HEK293T (cell line): Measurements from ENCODE around the gene ANKS1B.

Experiments
- ARNT ChIP-seq: fragments of 450-650 bp; IDR thresholded peaks from 2 replicates; pipeline ENCODE4 v1.6.1; 2017; ENCODE audit warnings: mild to moderate bottlenecking
- ELF4 ChIP-seq: fragments of 450-650 bp; IDR thresholded peaks from 2 replicates; pipeline ENCODE4 v1.6.1; 2017; ENCODE audit warnings: antibody characterized with exemption
- FOXA1 ChIP-seq: fragments of 450-650 bp; IDR thresholded peaks from 2 replicates; pipeline ENCODE4 v1.6.1; 2016; ENCODE audit warnings: mild to moderate bottlenecking
- FOXK2 ChIP-seq: fragments of 450-650 bp; IDR thresholded peaks from 2 replicates; pipeline ENCODE4 v1.6.1; 2016; ENCODE audit warnings: mild to moderate bottlenecking
- HDGF ChIP-seq: fragments of 450-650 bp; IDR thresholded peaks from 2 replicates; pipeline ENCODE4 v1.6.1; 2017; ENCODE audit warnings: antibody characterized with exemption, borderline replicate concordance
- LEF1 ChIP-seq: fragments of 450-650 bp; IDR thresholded peaks from 2 replicates; pipeline ENCODE4 v1.6.1; 2017; ENCODE audit warnings: mild to moderate bottlenecking, borderline replicate concordance
- NFRKB ChIP-seq: fragments of 450-650 bp; IDR thresholded peaks from 2 replicates; pipeline ENCODE4 v1.6.1; 2016; ENCODE audit warnings: mild to moderate bottlenecking, moderate library complexity
- SP1 ChIP-seq: fragments of 450-650 bp; IDR thresholded peaks from 2 replicates; pipeline ENCODE4 v1.6.1; 2017
- SUZ12 ChIP-seq: fragments of 450-650 bp; IDR thresholded peaks from 2 replicates; pipeline ENCODE4 v1.6.1; 2016; ENCODE audit warnings: mild to moderate bottlenecking
- TARDBP ChIP-seq: fragments of 450-650 bp; IDR thresholded peaks from 2 replicates; pipeline ENCODE4 v1.6.1; 2016
- ZNF384 ChIP-seq: fragments of 450-650 bp; IDR thresholded peaks from 2 replicates; pipeline ENCODE4 v1.6.1; 2016

DNA sequence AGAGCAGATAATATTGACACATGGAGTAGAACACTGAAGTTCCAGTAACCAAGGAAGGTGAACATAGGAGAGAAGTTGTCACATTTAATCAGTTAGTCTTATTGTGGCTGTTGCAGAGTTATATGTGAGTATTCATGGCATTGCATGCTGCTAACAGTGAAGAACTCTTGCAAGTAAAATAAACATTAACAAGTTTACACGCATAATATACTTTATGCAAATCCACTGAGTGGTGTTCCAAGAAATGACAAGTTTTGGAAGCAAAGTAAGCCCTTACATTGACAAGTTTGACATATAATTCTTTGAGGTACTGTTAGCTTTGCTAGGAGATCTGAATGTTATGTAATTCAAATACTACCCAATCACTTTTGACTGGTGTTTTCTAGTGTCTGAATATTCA, 125.6 kb downstream of the ANKS1B start:
- no peak for TF ChIP-seq ARNT
- no peak for TF ChIP-seq LEF1
- TF ChIP-seq SP1 = no peak
- no peak for TF ChIP-seq HDGF
- TF ChIP-seq ZNF384 = no peak
- no peak for TF ChIP-seq FOXA1
- TF ChIP-seq NFRKB = no peak
- no peak for TF ChIP-seq ELF4
- TF ChIP-seq SUZ12 = no peak
- TF ChIP-seq TARDBP = no peak
- no peak for TF ChIP-seq FOXK2
